T1000 (cell line): Measurements from ENCODE around the gene DENR.
"Not testable (repeated sequence)": the region's sequence is repeated elsewhere in the genome, so short reads cannot be mapped to it uniquely, and the experiment has no call there.

Experiments used
- DNase-seq: peaks from one replicate; lab custom pipeline; 2025; ENCODE audit warnings: mixed read lengths; lab: John Stamatoyannopoulos, UW

The DENR gene, protein sequence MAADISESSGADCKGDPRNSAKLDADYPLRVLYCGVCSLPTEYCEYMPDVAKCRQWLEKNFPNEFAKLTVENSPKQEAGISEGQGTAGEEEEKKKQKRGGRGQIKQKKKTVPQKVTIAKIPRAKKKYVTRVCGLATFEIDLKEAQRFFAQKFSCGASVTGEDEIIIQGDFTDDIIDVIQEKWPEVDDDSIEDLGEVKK

DNA sequence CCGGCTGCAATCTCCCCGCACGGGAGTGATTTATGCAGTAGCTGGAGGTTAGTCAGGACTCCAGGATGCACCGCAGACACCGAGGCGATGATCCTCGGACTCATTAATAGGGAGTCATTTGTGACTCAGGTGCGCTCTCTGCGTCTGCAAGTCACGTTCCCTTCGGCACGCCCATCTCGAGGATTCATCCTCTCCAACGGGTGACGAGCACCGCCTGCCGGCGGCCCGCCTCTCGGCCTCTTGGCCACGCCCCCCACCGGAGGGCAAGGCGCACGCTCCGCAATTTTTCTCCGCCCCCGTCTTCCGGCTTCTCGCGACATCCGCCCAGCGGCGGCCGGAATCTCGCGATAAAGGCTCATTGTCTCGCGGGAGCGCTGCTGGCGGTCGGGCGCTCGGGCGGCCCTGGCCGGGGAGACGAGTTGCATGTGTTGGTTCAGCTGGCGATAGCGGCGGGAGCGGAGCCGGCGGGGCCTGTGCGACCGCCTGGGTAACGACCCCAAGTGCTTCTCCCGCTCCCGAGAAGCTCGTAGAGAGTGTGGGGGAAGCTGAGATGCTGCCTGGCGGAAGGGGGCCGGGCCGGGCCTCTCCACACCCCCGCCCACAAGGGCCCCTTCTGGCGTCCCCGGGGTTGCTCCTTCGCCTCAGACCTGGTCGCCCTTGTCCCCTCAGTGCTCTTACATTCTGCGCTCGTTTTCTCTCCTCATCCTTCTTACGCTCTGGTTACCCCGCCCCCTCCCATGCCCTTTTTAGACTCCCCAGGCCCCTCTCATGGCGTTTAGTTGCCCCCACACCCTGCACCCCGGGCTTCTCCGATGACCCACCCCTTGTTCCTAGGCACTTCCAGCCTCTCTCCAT, at the start of gene DENR:
Gene DENR (plus strand): TSS at position 361 of the 855 bp plus-strand sequence. CDS start 878 bp downstream, outside the sequence.
- DNase-seq: peak; percentile 98

DNA sequence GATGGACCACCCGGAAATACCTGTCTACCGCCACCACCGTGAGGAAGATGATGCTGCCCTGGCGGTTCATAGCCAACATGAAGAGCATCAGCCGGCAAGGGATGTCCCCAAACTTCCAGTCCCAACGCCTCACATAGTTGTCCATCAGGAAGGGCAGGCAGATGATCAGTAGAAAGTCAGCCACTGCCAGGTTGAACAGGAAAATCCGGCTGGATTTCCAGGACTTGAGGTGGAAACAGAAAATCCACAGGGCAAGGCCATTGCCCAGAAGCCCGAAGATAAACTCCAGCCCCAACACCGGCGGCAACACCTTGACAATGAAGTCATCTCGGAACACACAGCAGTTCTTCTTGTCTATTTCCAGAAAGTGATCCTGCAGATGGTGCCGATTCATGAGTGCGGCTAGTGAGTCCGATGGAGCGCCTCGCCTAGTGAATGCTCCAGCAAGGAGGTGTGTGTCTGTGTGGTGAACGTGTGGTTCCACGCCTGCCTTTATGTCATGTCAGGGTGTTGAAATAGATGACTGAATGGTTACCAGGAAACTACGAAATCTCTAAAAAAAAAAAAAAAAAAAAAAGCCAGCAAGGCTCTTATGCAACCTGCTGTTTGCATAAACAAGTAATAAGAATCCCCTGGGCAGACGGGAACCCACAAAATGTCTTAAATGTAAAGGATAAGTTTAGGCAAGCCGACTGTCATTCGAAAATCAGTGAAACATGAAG, 49.6 kb upstream of the DENR start, which contains the start of gene HCAR2:
Gene HCAR2 (minus strand): TSS at position 468 of the 722 bp plus-strand sequence. CDS start 74 bp downstream, at position 394.
- not testable (repeated sequence) for DNase-seq

DNA sequence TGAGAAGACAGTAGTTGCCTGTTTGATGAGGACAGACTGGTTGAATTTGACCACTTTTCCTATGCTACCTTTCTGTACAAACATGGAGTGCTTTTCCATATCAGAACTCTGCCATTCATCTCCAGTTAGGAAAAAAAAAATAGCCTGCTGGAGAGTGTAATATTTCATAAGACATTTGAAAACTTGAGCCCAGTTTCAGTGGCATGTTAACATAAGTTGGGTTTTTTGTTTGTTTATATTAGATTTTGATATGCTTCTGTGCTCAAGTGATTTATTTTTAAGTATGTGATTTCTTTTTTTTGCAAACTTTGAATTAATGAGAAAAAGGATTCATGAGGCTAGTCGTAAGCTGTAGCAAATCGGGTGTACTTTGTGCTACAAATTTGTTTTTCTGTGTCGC, 48.8 kb upstream of the DENR start:
- DNase-seq: not testable (repeated sequence)

DNA sequence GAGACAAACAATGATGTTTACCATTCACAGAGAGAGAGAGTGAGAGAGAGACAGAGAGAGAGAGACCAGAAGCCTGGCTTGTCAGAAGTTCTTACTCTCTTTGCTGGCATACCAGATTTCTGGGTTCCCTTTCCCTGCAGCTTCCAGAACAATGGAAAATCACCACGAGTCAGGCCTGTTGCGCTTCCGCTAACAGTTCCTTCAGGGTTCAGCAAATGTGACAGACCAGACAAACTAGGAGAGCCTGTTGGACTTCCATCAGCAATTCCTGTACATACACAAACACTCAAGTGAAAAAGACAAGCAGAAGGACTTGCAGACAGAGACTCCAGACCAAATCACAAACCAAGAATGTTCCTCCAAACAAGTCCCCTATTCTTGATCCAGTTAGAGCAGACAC, 43.3 kb upstream of the DENR start:
- not testable (repeated sequence) for DNase-seq

DNA sequence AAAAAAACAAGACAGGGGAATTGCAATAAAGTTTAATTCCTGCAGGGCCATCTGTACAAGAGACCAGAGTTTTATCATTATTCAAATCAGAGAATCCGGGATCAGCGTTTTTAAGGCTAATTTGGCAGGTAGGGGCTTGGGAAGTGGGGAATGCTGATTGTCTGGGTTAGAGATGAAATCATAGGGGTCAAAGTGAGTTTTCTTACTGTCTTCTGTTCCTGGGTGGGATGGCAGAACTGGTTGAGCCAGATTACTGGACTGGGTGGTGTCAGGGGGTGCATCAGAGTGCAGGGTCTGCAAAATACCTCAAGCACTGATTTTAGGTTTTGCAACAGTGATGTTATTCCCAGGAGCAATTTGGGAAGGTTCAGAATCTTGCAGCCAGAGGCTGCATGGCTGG, 42.3 kb upstream of the DENR start:
- not testable (repeated sequence) for DNase-seq

DNA sequence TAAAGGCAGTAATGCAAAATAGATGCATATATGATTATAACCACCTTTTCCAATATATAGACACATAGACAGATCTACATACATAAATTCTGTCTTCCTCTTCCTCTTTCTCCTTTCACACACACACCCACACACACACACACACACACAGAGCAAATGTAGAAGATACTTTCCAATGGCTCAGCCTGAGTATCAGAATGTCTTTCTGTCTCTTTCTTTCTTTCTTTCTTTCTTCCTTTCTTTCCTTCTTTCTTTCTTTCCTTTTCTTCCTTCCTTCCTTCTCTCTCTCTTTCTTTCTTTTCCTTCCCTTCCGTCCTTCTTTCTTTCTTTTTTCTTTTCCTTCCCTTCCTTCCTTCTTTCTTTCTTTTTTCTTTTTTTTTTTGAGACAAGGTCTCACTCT, 41.4 kb upstream of the DENR start:
- not testable (repeated sequence) for DNase-seq

DNA sequence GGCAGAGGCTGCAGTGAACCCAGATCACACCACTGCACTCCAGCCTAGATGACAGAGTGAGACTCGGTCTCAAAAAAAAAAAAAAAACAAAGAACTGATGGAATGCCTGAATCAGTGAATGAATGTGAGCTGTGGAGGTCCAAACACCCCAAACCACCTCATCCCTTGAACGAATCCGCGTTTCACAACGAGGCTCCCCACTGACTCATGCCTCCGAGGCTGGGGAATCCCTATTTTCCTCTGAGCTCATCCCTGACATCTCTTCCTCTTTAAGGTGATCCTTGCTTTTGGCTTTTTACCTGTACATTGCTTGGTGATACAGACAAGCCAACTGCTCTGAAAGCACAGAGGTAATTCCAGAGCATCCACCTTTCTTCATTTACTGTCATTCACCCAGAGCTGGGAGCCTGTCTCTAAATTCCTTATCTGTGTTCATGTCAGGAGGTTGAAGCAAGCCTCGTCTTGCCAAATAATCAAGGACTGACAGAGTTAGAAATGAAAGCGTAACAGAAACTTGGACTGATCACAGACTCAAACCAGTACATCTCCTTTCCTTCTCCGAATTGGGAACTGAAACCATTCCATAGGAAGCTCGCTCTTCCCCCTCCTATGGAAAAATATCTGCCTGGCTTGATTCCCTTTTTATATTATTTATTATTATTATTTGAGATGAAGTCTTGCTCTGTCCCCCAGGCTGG, 39.0 kb upstream of the DENR start:
- DNase-seq: not testable (repeated sequence)

DNA sequence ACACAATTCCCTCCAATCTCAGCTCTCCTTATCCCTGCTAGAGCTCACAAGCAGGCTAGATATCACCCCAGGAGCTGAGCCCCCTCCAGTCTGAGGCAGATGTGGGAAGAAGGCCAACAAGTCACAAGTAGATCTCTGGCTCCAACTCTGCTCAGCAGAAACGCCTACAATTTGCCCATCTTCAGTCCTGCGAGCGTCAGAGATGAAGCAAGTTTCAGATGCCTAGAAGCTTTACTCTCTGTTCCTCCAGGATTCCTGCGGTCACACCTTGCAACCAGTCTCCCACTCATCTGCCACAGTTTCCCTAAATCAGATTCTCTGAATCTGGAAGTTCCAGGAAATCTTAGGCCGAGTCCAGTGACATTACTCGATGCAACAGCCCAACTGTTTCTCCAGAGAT, 37.4 kb upstream of the DENR start:
- not testable (repeated sequence) for DNase-seq

DNA sequence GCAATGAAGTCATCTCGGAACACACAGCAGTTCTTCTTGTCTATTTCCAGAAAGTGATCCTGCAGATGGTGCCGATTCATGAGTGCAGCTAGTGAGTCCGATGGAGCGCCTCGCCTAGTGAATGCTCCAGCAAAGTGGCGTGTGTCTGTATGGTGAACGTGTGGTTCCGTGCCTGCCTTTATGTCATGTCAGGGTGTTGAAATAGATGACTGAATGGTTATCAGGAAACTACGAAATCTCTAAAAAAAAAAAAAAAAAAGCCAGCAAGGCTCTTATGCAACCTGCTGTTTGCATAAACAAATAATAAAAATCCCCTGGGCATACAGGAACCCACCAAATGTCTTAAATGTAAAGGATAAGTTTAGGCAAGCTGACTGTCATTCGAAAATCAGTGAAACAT, 36.0 kb upstream of the DENR start, which contains the start of gene HCAR3:
Gene HCAR3 (minus strand): TSS at position 154 of the 400 bp plus-strand sequence. CDS start 74 bp downstream, at position 80.
- DNase-seq: not testable (repeated sequence)

DNA sequence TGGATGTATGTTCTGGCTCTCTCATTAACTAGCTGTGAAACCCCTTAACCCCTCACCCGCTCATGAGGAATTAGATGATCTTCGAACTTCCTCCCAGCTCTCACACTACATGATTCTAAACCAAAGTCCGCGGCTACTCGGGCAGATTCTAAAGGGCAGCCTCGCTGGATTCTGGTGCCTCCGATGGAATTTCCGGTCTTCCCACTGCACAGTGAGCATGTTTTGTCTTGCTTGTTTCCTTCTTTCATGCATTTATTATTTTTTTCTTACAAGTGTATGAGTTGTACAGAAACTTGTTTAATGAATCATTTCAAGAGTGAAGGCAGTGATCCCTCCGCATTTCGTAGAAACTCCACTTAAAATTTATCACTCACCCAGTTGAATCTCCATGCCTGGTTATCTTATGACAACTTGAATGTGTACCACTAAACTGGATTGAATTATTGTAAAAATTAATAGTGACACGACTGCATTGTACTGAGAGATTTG, 31.5 kb upstream of the DENR start:
- no peak for DNase-seq

DNA sequence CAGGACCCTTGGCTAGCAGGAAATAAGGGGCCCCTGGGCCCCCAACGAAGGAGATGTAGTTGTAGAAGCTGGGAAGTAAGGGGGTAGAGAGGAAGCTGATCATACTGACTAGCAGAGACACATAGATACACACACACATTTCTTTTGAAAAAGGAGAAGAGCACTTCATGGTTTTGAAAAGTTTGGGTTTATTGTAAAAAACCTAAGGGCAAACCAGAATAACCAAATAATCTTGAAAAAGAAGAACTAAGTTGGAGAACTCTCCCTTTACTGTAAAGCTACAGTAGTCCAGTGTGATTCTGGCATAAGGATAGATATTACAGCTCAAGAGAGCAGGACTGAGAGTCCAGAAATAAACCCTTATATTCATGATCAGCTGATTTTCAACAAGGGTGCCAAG, 30.2 kb upstream of the DENR start:
- DNase-seq: no peak

DNA sequence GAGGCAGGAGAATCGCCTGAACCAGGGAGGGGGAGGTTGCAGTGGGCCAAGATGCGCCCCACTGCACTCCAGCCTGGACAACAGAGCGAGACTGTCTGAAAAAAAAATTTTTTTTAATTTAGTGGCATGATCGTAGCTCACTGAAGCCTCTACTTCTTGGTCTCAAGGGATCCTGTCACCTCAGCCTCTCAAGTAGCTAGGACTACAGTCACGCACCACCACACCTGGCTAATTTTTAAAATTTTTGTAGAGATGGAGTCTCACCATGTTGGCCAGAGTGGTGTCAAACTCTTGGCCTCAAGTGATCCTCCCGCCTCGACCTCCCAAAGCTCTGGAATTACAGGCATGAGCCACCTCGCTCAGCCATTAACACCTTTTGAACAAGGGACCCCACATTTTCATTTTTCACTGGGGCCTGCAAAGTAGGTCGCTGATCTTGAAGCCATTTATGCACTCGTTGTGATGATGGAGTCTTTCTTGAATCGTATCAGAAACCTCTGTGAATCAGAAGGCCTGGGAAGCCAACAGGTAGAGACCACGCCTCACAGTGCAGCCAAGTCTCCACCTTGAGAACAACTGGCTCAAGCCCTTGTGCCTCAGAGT, 27.9 kb upstream of the DENR start:
- no peak for DNase-seq

DNA sequence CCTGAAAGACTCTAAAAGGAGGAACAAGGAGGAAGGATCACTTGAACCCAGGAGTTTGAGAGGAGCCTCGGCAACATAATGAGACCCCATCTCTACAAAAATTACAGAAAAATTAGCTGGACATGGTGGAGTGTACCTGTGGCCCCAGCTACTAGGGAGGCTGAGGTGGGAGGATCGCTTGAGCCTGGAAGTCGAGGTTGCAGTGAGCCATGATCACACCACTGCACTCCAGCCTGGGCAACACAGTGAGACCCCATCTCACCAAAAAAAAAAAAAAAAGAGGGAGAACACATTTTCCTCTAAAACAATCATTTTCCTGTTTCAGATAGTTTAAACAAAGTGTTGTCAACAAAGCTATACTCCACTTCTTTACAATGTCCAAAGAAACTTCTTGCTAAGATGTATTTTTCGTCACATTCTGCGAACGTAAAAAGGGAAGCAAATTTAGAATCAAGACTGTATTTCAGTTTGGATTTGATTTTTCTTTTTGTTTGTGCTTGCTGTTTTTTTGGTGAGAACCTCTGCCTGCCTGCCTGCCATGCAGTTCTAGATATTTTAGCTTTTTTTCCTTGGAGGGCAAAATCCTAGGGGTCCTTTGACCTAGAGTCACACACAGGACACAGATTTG, 27.1 kb upstream of the DENR start:
- DNase-seq: no peak

DNA sequence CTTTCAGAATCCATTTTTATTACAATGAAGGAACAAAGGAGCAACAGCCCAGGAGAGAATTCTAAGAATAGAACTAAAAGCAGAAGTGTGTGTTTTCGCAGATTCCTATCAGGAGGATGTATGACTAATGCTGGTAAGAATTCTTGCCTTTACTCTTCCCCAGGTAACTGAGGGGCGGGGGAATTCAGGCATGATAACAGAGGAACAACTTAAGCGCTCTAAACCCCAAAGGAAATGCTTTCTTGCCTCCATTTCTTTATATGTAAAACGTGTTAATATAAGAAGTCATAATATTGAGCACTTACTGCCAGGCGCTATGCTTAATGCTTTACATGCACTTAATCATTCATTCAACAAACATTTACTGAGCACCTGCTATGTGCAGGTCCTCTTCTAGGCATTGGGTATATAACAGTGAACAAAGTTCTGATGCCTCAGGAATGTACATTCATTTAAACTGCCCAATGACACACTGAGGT, 26.5 kb upstream of the DENR start:
- no peak for DNase-seq

DNA sequence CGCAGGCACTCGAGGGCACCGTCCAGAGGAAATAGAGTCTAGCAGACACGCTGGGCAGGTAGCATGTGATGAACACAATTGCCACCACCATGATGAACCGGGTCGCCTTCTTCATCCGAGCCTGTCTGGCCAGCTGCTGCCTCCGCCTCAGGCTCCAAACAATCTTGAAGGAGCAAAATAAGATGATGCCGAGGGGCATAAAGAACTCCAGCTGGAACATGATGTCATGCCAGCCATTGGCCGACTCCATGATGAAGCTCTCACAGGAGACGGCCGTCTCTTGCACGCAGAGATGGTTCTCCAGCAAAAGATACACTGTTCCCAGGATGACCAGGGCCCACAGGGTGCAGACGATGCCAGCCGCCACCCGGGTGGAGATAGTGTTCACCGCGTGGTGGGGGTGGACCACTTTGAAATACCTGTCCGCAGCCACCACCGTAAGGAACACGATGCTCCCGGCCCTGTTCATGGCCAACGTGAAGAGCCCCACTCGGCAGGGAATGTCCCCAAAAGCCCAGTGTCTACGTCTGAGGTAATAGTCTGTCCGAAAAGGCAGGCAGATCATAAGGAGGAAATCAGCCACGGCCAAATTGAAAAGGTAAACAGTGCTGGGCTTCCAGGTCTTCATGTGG, 22.9 kb upstream of the DENR start:
- DNase-seq: no peak

DNA sequence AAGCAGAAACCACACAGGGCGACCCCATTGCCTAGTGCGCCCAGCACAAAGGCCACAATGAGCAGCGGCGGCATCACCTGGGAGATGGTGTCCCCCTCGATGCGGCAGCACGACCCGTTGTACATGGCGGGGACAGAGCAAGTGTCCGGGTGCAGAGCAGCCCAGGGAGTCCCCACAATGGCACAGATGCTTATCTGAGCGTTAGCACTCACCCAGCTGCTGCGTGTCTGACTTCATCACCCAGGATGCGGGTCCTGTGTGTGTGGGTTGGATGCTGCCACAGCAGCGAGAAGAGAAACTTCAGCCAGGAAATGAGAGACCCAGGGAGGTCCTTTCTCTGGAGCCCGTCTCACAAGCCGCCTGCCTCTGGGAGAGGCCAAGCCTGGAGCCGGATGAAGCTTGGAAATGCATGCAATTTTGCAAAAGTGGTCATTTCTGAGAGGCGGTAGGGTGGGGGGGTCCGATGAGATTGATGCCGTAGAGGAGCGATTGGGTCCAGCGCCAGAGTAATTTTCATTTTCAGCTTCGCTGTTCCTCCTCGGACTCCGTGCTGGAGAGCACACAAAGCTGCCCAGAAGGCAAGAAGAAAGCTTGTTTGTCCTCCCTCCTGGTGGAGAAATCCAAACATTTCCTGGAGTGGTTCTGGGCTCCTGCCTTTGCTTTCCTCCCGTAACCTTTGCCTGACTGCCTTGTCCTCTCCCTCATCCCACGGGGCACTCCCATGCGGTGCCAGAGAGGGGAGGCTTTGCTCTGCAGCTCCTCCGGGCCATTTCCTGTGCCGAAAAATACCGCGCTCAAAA, 22.2 kb upstream of the DENR start, which contains the start of gene HCAR1:
Gene HCAR1 (minus strand): TSS at position 630 of the 800 bp plus-strand sequence. CDS start 505 bp downstream, at position 125.
- DNase-seq: no peak

DNA sequence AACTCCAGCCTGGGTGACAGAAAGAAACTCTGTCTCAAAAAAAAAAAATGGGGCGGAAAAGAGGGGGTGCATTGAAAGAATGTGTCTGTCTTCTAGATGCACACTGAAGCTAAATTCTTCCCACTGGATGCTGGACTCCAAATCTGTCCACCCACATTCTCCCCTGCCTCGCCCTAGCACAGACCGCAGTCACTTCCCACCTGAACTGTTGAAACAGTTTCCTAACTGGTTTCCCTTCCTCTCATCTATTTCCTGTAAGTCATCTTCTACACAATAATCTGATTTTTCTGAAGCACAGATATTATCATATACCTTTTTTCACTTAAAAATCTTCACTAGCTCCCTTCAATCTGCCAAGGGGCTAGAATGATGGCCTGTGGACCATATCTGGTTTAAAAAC, 20.5 kb upstream of the DENR start:
- DNase-seq: no peak

DNA sequence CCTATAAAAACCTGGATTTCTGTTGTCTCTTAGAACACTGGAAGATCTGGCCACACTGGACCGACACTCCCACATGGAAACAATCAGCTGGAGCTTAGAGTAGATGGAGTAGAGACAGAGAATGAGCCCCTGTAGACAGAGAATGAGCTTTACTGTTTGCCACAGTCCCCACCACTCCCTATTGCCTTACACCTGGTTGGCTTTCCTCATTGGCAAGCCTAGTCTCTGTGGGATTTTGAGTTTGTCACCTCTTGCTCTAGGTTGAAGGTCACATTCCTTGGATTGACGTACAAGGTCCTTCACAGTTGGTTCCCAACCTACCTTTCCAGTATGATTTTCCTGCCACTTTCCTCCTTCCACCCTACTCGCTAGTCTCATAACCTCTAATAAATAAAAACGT, 20.0 kb upstream of the DENR start:
- DNase-seq: no peak

DNA sequence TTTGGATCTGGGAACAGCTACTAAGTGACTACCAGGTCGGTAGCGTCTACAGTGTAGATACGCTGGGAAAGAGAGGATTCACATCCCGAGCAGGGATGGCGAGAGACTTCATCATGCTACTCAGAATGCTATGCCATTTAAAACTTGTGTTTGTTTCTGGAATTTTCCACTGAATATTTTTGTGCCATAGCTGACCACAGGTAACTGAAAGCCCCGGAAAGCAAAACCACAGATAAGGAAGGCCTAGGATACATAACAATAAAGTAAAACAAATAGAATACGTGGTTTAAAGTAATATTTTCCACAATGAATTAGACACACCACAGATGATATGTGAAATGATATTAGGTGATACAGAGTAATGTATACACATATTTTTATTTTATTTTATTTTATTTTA, 14.1 kb upstream of the DENR start:
- no peak for DNase-seq
